Liver (tissue), 9 donors: ENCODE measurements around the gene ADCY7. TPM values are rescaled to one million over a fixed set of nuclear protein-coding genes. Genes with fewer than 3 reads are reported as not detected.
A peak's percentile ranks its signal among the peaks of the same experiment; 100 is the strongest.

Experiments used
- DNase-seq: peaks from one replicate; pipeline ENCODE4 v3.0.0-alpha.2; 2017; ENCODE audit warnings: low spot score
- H3K27ac ChIP-seq, 2 donors: one replicate each; pipeline ENCODE4 v1.7.0; 2013; ENCODE audit warnings: inconsistent platforms in 2 of 2, low read length in 2 of 2, control low read depth in 1 of 2, low read depth in 1 of 2, mild to moderate bottlenecking in 1 of 2
- H3K27me3 ChIP-seq, 4 donors: one replicate each; pipeline versions ENCODE4 v1.6.1 to v1.7.0; 2013; ENCODE audit warnings: low read length in 3 of 4, inconsistent platforms in 1 of 4, mild to moderate bottlenecking in 1 of 4, moderate library complexity in 1 of 4; ENCODE audit not compliant: control insufficient read depth in 4 of 4, insufficient read depth in 4 of 4
- H3K36me3 ChIP-seq, 4 donors: one replicate each; pipeline versions ENCODE4 v1.6.1 to v1.7.0; 2013; ENCODE audit warnings: low read length in 3 of 4, mild to moderate bottlenecking in 3 of 4, low read depth in 1 of 4, moderate library complexity in 1 of 4; ENCODE audit not compliant: control insufficient read depth in 4 of 4, insufficient read depth in 3 of 4
- H3K4me1 ChIP-seq, 4 donors: one replicate each; pipeline versions ENCODE4 v1.6.1 to v1.7.0; 2013; ENCODE audit warnings: low read length in 3 of 4, mild to moderate bottlenecking in 3 of 4, moderate library complexity in 1 of 4; ENCODE audit not compliant: control insufficient read depth in 4 of 4, insufficient read depth in 4 of 4
- H3K4me3 ChIP-seq, 3 donors: one replicate each; pipeline versions ENCODE4 v1.6.1 to v1.7.0; 2013; ENCODE audit warnings: low read length in 3 of 3, control low read depth in 1 of 3, low read depth in 1 of 3, mild to moderate bottlenecking in 1 of 3
- H3K9ac ChIP-seq, 2 donors: one replicate each; pipeline ENCODE4 v1.7.0; 2013; ENCODE audit warnings: low read length in 2 of 2, mild to moderate bottlenecking in 2 of 2, moderate library complexity in 2 of 2, control low read depth in 1 of 2, low read depth in 1 of 2
- H3K9me3 ChIP-seq, 4 donors: one replicate each; pipeline versions ENCODE4 v1.6.1 to v1.7.0; 2013; ENCODE audit warnings: low read length in 3 of 4; ENCODE audit not compliant: control insufficient read depth in 4 of 4
- ATF3 ChIP-seq: IDR thresholded peaks from 2 replicates; pipeline ENCODE4 v1.6.1; 2016; ENCODE audit warnings: antibody characterized with exemption
- EGR1 ChIP-seq, 2 donors: IDR thresholded peaks; 2 replicates each; pipeline ENCODE4 v1.6.1; 2016 to 2018; ENCODE audit warnings: antibody characterized with exemption in 2 of 2, low read depth in 2 of 2
- FOXA1 ChIP-seq: IDR thresholded peaks from 2 replicates; pipeline ENCODE4 v1.6.1; 2016; ENCODE audit warnings: antibody characterized with exemption
- FOXA2 ChIP-seq: IDR thresholded peaks from 2 replicates; pipeline ENCODE4 v1.6.1; 2016; ENCODE audit warnings: antibody characterized with exemption
- GABPA ChIP-seq, 2 donors: IDR thresholded peaks in 1 of 2; conservative IDR thresholded peaks in 1 of 2; 2 replicates each; pipeline ENCODE4 v1.6.1; 2016; ENCODE audit warnings: antibody characterized with exemption in 2 of 2, mild to moderate bottlenecking in 1 of 2, moderate library complexity in 1 of 2
- HNF4A ChIP-seq, 2 donors: conservative IDR thresholded peaks; 2 replicates each; pipeline ENCODE4 v1.6.1; 2016; ENCODE audit warnings: antibody characterized with exemption in 2 of 2, mild to moderate bottlenecking in 2 of 2
- HNF4G ChIP-seq: IDR thresholded peaks from 2 replicates; pipeline ENCODE4 v1.6.1; 2016; ENCODE audit warnings: antibody characterized with exemption
- JUND ChIP-seq, 2 donors: IDR thresholded peaks; 2 replicates each; pipeline ENCODE4 v1.6.1; 2016; ENCODE audit warnings: antibody characterized with exemption in 2 of 2
- MAX ChIP-seq: IDR thresholded peaks from 2 replicates; pipeline ENCODE4 v1.6.1; 2016; ENCODE audit warnings: antibody characterized with exemption
- NR2F2 ChIP-seq: IDR thresholded peaks from 2 replicates; pipeline ENCODE4 v1.6.1; 2016; ENCODE audit warnings: antibody characterized with exemption
- RAD21 ChIP-seq, 2 donors: IDR thresholded peaks; 2 replicates each; pipeline ENCODE4 v1.6.1; 2016; ENCODE audit warnings: antibody characterized with exemption in 2 of 2, mild to moderate bottlenecking in 2 of 2
- RXRA ChIP-seq, 2 donors: IDR thresholded peaks; 2 replicates each; pipeline ENCODE4 v1.6.1; 2017 to 2018; ENCODE audit warnings: antibody characterized with exemption in 2 of 2, mild to moderate bottlenecking in 1 of 2
- SP1 ChIP-seq: IDR thresholded peaks from 2 replicates; pipeline ENCODE4 v1.6.1; 2018; ENCODE audit warnings: antibody characterized with exemption, mild to moderate bottlenecking
- TAF1 ChIP-seq: conservative IDR thresholded peaks from 2 replicates; pipeline ENCODE4 v1.6.1; 2016; ENCODE audit warnings: antibody characterized with exemption, mild to moderate bottlenecking
- YY1 ChIP-seq: IDR thresholded peaks from 2 replicates; pipeline ENCODE4 v1.6.1; 2016; ENCODE audit warnings: antibody characterized with exemption, mild to moderate bottlenecking
- WGBS: extraction: QIAGEN DNeasy Blood & Tissue Kit; methylation state at CpG from one replicate; pipeline ENCODE4 v1.1.7; 2013; 5-methylcytosine and 5-hydroxymethylcytosine counted together
- polyA plus RNA-seq, 2 donors: library from polyadenylated mRNA; stranded (reverse) in 1 of 2; unstranded in 1 of 2; fragments of 200-250 nt in 1 of 2; fragments of >200 nt in 1 of 2; fragmentation: Nextera tagmentation in 1 of 2; extraction: Ambion mirVana in 1 of 2; gene quantifications; one replicate each; pipeline versions ENCODE4 v1.2.1 to v1.2.3, GENCODE V29; 2013 to 2015
- total RNA-seq, 2 donors: library from RNA; depleted of rRNA; stranded (reverse); fragments of >200 nt; gene quantifications; one replicate each; pipeline ENCODE4 v1.2.3, GENCODE V29; 2014
- TF ChIP-seq, protein P1 (sequence below): fragments of 150-350 bp; IDR thresholded peaks from 2 replicates; pipeline ENCODE4 v1.5.1; 2017; ENCODE audit warnings: improper control_type of control experiment, low read depth, low read length; ENCODE audit not compliant: missing input control
- TF ChIP-seq, protein P2 (sequence below): IDR thresholded peaks from 2 replicates; pipeline ENCODE4 v1.6.1; 2016; ENCODE audit warnings: antibody characterized with exemption, mild to moderate bottlenecking
- TF ChIP-seq, protein P3 (sequence below): IDR thresholded peaks from 2 replicates; pipeline ENCODE4 v1.6.1; 2016; ENCODE audit warnings: antibody characterized with exemption
- donor health status: healthy.
- donor health status: healthy.
- donor health status: healthy.
- donor health status: healthy.
- donor health status: healthy.

The ADCY7 gene
- total and polyA plus RNA-seq, 4 donors: 1.8 to 43.9 (median 7.4) TPM

DNA sequence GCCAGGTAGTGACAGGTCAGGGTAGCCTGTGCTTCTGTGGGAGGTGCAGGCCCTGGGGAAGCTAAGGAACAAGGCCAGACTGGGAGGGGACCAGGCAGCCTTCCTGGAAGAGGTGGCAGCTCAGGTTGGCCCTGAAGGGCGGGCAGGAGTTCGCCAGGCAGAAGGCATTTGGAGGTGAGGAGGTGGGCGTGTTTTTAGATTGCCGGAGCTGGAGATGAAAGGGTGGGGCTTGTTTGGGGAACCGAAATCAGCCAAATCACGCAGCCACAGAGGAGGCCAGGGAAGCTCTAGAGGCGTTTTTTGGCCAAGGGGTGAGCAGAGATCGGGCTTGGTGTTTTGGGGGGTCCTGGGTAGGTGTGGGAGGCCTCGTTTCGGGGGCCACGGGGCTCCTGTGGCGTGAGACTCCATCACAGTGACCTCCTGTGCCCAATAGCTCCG lies 7.6 kb downstream of the ADCY7 start:
- 70% methylated on average over 13 of the region's 13 CpGs for WGBS
- TF ChIP-seq YY1: no peak
- TF ChIP-seq SP1: no peak
- TF ChIP-seq TAF1: no peak
- TF ChIP-seq RXRA (IDR thresholded peaks at IDR 0.05): no peak
- TF ChIP-seq, protein P1, sequence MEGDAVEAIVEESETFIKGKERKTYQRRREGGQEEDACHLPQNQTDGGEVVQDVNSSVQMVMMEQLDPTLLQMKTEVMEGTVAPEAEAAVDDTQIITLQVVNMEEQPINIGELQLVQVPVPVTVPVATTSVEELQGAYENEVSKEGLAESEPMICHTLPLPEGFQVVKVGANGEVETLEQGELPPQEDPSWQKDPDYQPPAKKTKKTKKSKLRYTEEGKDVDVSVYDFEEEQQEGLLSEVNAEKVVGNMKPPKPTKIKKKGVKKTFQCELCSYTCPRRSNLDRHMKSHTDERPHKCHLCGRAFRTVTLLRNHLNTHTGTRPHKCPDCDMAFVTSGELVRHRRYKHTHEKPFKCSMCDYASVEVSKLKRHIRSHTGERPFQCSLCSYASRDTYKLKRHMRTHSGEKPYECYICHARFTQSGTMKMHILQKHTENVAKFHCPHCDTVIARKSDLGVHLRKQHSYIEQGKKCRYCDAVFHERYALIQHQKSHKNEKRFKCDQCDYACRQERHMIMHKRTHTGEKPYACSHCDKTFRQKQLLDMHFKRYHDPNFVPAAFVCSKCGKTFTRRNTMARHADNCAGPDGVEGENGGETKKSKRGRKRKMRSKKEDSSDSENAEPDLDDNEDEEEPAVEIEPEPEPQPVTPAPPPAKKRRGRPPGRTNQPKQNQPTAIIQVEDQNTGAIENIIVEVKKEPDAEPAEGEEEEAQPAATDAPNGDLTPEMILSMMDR: no peak
- TF ChIP-seq EGR1 (IDR thresholded peaks at IDR 0.05; ENCODE audit: low read depth in 2 of 2): no peak
- no peak for TF ChIP-seq JUND (IDR thresholded peaks at IDR 0.05)
- TF ChIP-seq ATF3: no peak
- no peak for TF ChIP-seq GABPA (IDR thresholded peaks at IDR 0.05 in 1 of 2, conservative IDR thresholded peaks at IDR 0.05 in 1 of 2)
- TF ChIP-seq FOXA2: no peak
- TF ChIP-seq NR2F2: no peak
- TF ChIP-seq FOXA1: no peak
- no peak for TF ChIP-seq HNF4G
- no peak for TF ChIP-seq HNF4A (conservative IDR thresholded peaks at IDR 0.05)
- TF ChIP-seq, protein P2, sequence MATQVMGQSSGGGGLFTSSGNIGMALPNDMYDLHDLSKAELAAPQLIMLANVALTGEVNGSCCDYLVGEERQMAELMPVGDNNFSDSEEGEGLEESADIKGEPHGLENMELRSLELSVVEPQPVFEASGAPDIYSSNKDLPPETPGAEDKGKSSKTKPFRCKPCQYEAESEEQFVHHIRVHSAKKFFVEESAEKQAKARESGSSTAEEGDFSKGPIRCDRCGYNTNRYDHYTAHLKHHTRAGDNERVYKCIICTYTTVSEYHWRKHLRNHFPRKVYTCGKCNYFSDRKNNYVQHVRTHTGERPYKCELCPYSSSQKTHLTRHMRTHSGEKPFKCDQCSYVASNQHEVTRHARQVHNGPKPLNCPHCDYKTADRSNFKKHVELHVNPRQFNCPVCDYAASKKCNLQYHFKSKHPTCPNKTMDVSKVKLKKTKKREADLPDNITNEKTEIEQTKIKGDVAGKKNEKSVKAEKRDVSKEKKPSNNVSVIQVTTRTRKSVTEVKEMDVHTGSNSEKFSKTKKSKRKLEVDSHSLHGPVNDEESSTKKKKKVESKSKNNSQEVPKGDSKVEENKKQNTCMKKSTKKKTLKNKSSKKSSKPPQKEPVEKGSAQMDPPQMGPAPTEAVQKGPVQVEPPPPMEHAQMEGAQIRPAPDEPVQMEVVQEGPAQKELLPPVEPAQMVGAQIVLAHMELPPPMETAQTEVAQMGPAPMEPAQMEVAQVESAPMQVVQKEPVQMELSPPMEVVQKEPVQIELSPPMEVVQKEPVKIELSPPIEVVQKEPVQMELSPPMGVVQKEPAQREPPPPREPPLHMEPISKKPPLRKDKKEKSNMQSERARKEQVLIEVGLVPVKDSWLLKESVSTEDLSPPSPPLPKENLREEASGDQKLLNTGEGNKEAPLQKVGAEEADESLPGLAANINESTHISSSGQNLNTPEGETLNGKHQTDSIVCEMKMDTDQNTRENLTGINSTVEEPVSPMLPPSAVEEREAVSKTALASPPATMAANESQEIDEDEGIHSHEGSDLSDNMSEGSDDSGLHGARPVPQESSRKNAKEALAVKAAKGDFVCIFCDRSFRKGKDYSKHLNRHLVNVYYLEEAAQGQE: no peak
- TF ChIP-seq MAX: no peak
- no peak for TF ChIP-seq RAD21 (IDR thresholded peaks at IDR 0.05)
- TF ChIP-seq, protein P3, sequence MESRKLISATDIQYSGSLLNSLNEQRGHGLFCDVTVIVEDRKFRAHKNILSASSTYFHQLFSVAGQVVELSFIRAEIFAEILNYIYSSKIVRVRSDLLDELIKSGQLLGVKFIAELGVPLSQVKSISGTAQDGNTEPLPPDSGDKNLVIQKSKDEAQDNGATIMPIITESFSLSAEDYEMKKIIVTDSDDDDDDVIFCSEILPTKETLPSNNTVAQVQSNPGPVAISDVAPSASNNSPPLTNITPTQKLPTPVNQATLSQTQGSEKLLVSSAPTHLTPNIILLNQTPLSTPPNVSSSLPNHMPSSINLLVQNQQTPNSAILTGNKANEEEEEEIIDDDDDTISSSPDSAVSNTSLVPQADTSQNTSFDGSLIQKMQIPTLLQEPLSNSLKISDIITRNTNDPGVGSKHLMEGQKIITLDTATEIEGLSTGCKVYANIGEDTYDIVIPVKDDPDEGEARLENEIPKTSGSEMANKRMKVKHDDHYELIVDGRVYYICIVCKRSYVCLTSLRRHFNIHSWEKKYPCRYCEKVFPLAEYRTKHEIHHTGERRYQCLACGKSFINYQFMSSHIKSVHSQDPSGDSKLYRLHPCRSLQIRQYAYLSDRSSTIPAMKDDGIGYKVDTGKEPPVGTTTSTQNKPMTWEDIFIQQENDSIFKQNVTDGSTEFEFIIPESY: no peak
- H3K9me3 ChIP-seq: no peaks in the 10 kb centered on the region

More for the DNA sequence above, 7.6 kb downstream of the ADCY7 start:
- H3K36me3 ChIP-seq: no peaks in the 10 kb centered on the region
- H3K9ac ChIP-seq: no peak overlapping the region
- no peaks in the 10 kb centered on the region for H3K27me3 ChIP-seq
- peaks cover 0 to 3% (median 0%) of the 10 kb centered on the region in 4 donors for H3K4me1 ChIP-seq
- H3K4me3 ChIP-seq: no peak overlapping the region
- DNase-seq: no peak
- H3K27ac ChIP-seq: peak overlapping the region; percentile 25 to 32
